Fibroblast of the aortic adventitia (primary cell): ENCODE measurements around the gene STRIP2. TPM values are rescaled to one million over a fixed set of nuclear protein-coding genes. Genes with fewer than 3 reads are reported as not detected.
"Not testable (repeated sequence)": the region's sequence is repeated elsewhere in the genome, so short reads cannot be mapped to it uniquely, and the experiment has no call there.

Source experiments
- DNase-seq: peaks from one replicate; pipeline ENCODE4 v3.0.0-alpha.2; 2010; ENCODE audit warnings: low read depth
- H3K4me3 ChIP-seq: 2 replicates; pipeline ENCODE4 v1.5.1; 2011; ENCODE audit warnings: low read depth, mild to moderate bottlenecking, control low read depth, low read length, moderate library complexity
- total RNA-seq: library from RNA; depleted of rRNA; stranded (reverse); fragments of >200 nt; gene quantifications from 2 replicates; pipeline ENCODE4 v1.2.3, GENCODE V29; 2012; ENCODE audit warnings: low replicate concordance
- TF ChIP-seq, protein P1 (sequence below): IDR thresholded peaks from 2 replicates; pipeline ENCODE4 v1.5.1; 2011; ENCODE audit warnings: mild to moderate bottlenecking, low read length, control low read depth, inconsistent platforms; ENCODE audit not compliant: insufficient read depth

The STRIP2 gene
- total RNA-seq, 1 donor: 6.9 TPM

DNA sequence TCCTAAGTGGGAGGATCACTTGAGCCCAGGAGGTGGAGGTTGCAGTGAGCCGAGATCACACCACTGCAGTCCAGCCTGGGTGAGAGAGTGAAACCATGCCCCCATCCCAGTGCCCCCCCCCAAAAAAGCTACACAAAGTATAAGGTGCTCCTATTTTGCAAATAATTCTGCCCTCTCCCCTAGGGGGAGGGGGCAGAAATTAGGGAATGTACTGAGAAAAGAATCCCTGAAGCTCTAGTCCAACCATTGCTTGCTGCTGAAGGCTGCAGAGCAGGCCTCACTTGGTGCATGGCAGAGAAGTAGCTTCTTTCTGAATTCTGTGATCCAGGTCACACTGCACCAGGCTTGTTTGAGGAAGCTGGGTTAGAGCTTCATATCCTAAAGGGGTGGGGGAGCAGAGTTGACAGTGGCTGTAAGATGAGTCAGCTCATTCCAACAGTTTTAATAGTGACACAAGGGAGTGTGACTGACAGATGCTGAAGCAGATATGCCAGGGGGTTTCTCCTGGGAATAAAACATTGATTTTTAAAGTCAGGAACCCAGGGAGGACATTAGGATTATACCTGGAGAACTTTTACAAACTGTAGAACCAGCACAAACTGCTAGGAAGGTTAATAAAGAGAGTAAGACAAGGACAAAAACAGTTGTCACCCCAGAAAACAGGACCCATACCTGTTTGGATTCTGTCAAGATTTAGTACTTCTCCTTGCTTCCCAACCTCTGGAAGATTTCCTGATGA lies 32.8 kb upstream of the STRIP2 start:
- H3K4me3 ChIP-seq: no peak overlapping the region
- TF ChIP-seq, protein P1, sequence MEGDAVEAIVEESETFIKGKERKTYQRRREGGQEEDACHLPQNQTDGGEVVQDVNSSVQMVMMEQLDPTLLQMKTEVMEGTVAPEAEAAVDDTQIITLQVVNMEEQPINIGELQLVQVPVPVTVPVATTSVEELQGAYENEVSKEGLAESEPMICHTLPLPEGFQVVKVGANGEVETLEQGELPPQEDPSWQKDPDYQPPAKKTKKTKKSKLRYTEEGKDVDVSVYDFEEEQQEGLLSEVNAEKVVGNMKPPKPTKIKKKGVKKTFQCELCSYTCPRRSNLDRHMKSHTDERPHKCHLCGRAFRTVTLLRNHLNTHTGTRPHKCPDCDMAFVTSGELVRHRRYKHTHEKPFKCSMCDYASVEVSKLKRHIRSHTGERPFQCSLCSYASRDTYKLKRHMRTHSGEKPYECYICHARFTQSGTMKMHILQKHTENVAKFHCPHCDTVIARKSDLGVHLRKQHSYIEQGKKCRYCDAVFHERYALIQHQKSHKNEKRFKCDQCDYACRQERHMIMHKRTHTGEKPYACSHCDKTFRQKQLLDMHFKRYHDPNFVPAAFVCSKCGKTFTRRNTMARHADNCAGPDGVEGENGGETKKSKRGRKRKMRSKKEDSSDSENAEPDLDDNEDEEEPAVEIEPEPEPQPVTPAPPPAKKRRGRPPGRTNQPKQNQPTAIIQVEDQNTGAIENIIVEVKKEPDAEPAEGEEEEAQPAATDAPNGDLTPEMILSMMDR: no peak
- DNase-seq: no peak

DNA sequence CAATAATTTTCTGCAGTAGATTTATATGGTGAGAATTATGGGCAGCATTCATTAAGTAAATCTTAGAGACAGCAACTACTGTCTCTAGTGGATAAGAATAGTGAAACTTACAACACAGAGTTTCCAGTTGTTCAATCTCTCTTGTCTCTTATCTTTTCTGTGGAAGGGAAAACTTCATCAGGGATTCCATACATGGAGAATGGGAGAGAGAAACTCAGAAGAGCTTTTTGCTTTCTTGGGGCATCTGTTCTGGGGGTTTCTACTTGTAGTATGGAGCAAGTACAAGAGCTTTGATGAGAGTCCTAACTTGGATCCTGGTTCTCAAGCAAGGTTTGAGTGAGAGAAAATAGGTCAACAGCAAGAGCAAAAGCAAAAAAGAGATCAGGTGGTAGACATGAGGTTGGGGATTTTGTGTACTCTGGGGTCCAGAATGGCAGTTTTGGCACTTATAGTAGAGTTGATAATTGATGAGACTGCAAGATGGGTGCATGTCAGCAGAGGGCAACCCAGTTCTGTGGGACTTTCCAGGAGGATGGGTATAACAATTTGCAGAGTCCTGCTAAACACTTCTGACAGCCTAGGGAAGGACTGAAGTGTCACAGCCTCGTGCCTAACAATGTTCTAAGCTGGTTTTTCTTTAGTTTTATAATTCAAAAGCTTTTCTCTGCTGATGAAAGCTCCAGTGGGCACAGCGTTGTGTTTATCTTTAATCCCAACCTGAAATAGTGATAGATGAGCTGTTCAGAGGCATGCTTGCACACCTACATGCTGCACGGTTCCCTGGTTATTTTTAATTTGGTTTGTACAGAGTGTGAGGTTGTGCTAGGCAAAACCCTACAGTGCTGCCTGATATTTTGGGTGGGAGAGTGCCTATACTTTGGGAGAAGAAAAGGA lies 32.0 kb upstream of the STRIP2 start:
- no peak overlapping the region for H3K4me3 ChIP-seq
- TF ChIP-seq, protein P1: no peak
- no peak for DNase-seq

DNA sequence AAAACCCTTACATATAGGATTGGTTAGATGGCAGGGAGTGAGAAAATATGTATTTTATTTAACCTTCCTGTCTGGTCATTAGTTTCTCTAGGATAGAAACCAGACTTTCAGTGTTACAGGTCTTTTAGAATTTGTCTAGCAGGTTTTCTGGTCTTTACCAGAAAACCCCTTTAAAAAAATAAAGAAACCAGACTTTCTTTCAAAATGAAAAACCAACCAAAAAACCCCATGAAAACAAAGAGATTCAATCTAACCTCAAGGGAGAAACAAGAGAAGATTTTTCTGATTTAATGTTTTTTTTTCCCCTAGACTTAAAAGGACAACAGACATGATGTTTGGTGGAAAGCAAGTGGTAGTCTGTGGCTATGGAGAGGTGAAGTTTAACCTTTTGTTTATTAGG lies 28.7 kb upstream of the STRIP2 start:
- TF ChIP-seq, protein P1: no peak
- H3K4me3 ChIP-seq: no peak overlapping the region
- no peak for DNase-seq

DNA sequence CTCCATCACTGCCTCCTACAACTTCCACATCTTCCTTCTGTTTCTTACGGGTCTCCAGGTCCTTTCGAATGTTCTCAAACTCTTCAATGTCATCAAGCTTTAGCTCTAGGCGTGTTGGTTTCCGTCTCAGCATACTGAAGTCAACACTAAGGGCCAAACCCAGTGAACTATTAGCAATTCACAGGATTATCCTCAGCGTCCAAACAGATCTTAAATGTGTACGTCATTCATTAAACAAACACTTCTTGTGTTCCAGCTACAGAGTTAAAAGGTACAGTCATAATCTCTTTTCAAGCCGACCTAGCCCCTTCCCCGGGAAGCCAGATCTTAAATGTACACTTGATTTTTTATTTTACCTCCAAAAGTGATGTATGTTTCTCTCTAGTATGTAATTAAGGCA lies 24.0 kb upstream of the STRIP2 start:
- H3K4me3 ChIP-seq, DNase-seq: not testable (repeated sequence)

DNA sequence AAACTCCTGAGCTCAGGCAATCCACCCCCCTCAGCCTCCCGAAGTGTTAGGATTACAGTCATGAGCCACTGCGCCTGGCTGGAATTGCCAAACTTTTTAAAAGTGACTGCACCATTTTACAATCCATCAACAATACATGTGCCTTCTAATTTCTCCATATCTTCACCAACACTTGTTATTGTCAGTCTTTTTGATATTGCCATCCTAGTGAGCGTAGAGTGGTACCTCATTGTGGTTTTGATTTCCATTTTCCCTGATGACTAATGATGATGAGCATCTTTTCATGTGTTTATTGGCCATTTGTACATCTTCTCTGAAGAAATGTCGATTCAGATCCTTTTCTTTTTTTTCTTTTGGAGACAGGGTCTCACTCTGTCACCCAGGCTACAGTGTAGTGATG lies 21.7 kb upstream of the STRIP2 start:
- no peak overlapping the region for H3K4me3 ChIP-seq
- TF ChIP-seq, protein P1: no peak
- no peak for DNase-seq

DNA sequence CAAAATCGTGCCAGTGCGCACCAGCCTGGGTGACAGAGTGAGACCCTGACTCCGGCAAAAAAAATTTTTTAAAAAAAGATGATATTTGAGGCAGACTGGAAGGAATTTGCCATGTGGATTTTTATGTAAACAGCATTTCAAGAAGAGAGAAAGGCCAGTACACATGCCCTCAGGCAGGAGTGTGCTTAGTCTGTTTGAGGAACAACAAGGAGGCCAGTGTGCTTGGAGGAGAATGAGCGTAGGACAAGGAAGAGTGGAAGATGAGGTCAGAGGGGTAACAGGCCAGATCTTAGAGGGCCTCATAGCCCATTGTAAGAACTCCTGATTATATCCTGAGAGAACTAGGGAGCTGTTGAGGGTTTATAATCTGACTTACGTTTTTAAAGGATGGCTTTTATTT lies 17.2 kb upstream of the STRIP2 start:
- TF ChIP-seq, protein P1: no peak
- no peak overlapping the region for H3K4me3 ChIP-seq
- DNase-seq: no peak

DNA sequence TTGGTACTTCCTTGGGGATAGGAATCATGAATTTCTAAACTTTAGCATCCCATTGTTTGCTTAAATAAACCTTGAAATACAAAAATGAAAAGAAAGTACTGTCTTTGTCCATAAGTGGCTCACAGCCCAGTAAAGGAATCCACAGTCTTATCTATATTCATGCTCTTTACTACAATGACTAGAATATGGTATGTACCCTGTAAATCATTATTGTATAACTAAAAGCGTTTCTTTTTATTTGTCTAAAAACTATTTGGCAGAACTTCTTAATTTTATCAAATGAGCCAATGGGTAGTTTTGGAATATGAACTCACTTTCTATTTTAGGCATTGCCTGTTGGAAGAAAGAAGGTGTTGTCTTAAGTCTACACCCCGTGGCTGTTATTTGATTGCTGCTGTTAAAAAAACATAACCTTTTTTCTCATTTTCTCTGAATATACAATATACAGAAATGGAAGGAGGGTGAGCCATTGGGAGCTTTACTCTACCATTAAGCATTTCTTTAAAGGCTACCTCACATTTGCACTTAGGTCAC lies 12.4 kb upstream of the STRIP2 start:
- no peak overlapping the region for H3K4me3 ChIP-seq
- TF ChIP-seq, protein P1: no peak
- DNase-seq: peak; percentile 54
